Measurements from ENCODE around the gene URAD.

The URAD gene

GRCh38 chr13:27961227-27962085 lies 27.0 kb downstream of the URAD start:
- no peak for DNase-seq (ENCODE audit: low spot score)
- in situ Hi-C loops (cut with MboI; ENCODE audit: low sequenced_read_pairs, unreplicated experiment) = loop anchor here (25.0 kb wide), 1 partner anchor 999 kb away; no protein-coding TSS in a partner anchor
- TF ChIP-seq CTCF (IDR thresholded peaks at IDR 0.05; ENCODE audit: borderline replicate concordance, control extremely low read depth, extremely low read depth, insufficient read depth, missing control alignments) = no peak

- TF ChIP-seq CTCF (IDR thresholded peaks at IDR 0.05; ENCODE audit: borderline replicate concordance, control extremely low read depth, extremely low read depth, insufficient read depth, missing control alignments) = peak; percentile 82
- in situ Hi-C loops (cut with MboI; ENCODE audit: low sequenced_read_pairs, unreplicated experiment) = loop anchor here (25.0 kb wide), 1 partner anchor 998 kb away; no protein-coding TSS in a partner anchor
- peak; percentile 73 for DNase-seq (ENCODE audit: low spot score)
Observed at GRCh38 chr13:27960362-27961226, 27.9 kb downstream of the URAD start.

- no peak for DNase-seq (ENCODE audit: low spot score)
- in situ Hi-C loops (cut with MboI; ENCODE audit: low sequenced_read_pairs, unreplicated experiment) = loop anchor here (25.0 kb wide), 1 partner anchor 998 kb away; no protein-coding TSS in a partner anchor
- no peak for TF ChIP-seq CTCF (IDR thresholded peaks at IDR 0.05; ENCODE audit: borderline replicate concordance, control extremely low read depth, extremely low read depth, insufficient read depth, missing control alignments)
Observed at GRCh38 chr13:27959976-27960361, 28.5 kb downstream of the URAD start.

GRCh38 chr13:27956576-27957300 lies 31.8 kb downstream of the URAD start:
- in situ Hi-C loops (cut with MboI; ENCODE audit: low sequenced_read_pairs, unreplicated experiment) = loop anchor here (25.0 kb wide), 1 partner anchor 994 kb away; no protein-coding TSS in a partner anchor
- no peak for TF ChIP-seq CTCF (IDR thresholded peaks at IDR 0.05; ENCODE audit: borderline replicate concordance, control extremely low read depth, extremely low read depth, insufficient read depth, missing control alignments)
- no peak for DNase-seq (ENCODE audit: low spot score)

GRCh38 chr13:27955014-27955591 lies 33.4 kb downstream of the URAD start:
- no peak for DNase-seq (ENCODE audit: low spot score)
- TF ChIP-seq CTCF (IDR thresholded peaks at IDR 0.05; ENCODE audit: borderline replicate concordance, control extremely low read depth, extremely low read depth, insufficient read depth, missing control alignments) = no peak
- in situ Hi-C loops (cut with MboI; ENCODE audit: low sequenced_read_pairs, unreplicated experiment) = loop anchor here (25.0 kb wide), 1 partner anchor 993 kb away; no protein-coding TSS in a partner anchor
